ENCODE data around the gene ZNF142. TPM values are rescaled to one million over a fixed set of nuclear protein-coding genes. Genes with fewer than 3 reads are reported as not detected.
A peak's percentile ranks its signal among the peaks of the same experiment; 100 is the strongest.

Gene ZNF142
- total RNA-seq: 42.2 and 43.1 TPM in 2 replicates
- long read RNA-seq, partial matches to known transcripts: 3 of 3 reads
- long read RNA-seq, other reads (novel, unspliced or antisense): 0 of 3 reads

GRCh38 chr2:218659258-218659987 lies at the start of gene ZNF142, which contains the start of gene BCS1L:
Gene ZNF142 (minus strand): TSS chr2:218659623. CDS start chr2:218656429, 3,194 bp downstream.
Gene BCS1L (plus strand): TSS chr2:218659683. CDS start chr2:218660988, 1,305 bp downstream.
- Mint-ChIP-seq H3K4me1 (ENCODE audit: low read depth) (peaks cover 21% of the 10 kb centered on the region), H3K9me3 (ENCODE audit: low read depth) (no peaks in the 10 kb centered on the region), H3K27me3 (no peaks in the 10 kb centered on the region), H3K36me3 (ENCODE audit: insufficient read depth) (peaks cover 12% of the 10 kb centered on the region), H3K27ac (peak within 1 kb of the TSS; percentile 92), H3K4me3 (ENCODE audit: low read depth) (peak within 1 kb of the TSS; percentile 94)
- DNase-seq (ENCODE audit: low spot score, unreplicated experiment): peak; percentile 61
- TF ChIP-seq CTCF (IDR thresholded peaks at IDR 0.05; ENCODE audit: unreplicated experiment): no peak

GRCh38 chr2:218708086-218708485 lies 48.7 kb upstream of the ZNF142 start:
- Mint-ChIP-seq H3K9me3 (ENCODE audit: low read depth) (no peaks in the 10 kb centered on the region), H3K36me3 (ENCODE audit: insufficient read depth) (peaks cover 1% of the 10 kb centered on the region), H3K27ac (no peak overlapping the region), H3K4me1 (ENCODE audit: low read depth) (peaks cover 9% of the 10 kb centered on the region), H3K4me3 (ENCODE audit: low read depth) (no peak overlapping the region), H3K27me3 (no peaks in the 10 kb centered on the region)
- no peak for DNase-seq (ENCODE audit: low spot score, unreplicated experiment)
- TF ChIP-seq CTCF (IDR thresholded peaks at IDR 0.05; ENCODE audit: unreplicated experiment): no peak

GRCh38 chr2:218703341-218703740 lies 43.9 kb upstream of the ZNF142 start:
- Mint-ChIP-seq H3K27ac (no peak overlapping the region), H3K4me1 (ENCODE audit: low read depth) (no peaks in the 10 kb centered on the region), H3K27me3 (no peaks in the 10 kb centered on the region), H3K36me3 (ENCODE audit: insufficient read depth) (peaks cover 10% of the 10 kb centered on the region), H3K4me3 (ENCODE audit: low read depth) (no peak overlapping the region), H3K9me3 (ENCODE audit: low read depth) (no peaks in the 10 kb centered on the region)
- no peak for TF ChIP-seq CTCF (IDR thresholded peaks at IDR 0.05; ENCODE audit: unreplicated experiment)
- DNase-seq (ENCODE audit: low spot score, unreplicated experiment): no peak

GRCh38 chr2:218701806-218702205 lies 42.4 kb upstream of the ZNF142 start:
- Mint-ChIP-seq H3K36me3 (ENCODE audit: insufficient read depth) (peaks cover 13% of the 10 kb centered on the region), H3K9me3 (ENCODE audit: low read depth) (no peaks in the 10 kb centered on the region), H3K4me1 (ENCODE audit: low read depth) (no peaks in the 10 kb centered on the region), H3K4me3 (ENCODE audit: low read depth) (no peak overlapping the region), H3K27me3 (no peaks in the 10 kb centered on the region), H3K27ac (no peak overlapping the region)
- no peak for DNase-seq (ENCODE audit: low spot score, unreplicated experiment)
- TF ChIP-seq CTCF (IDR thresholded peaks at IDR 0.05; ENCODE audit: unreplicated experiment): no peak

- DNase-seq (ENCODE audit: low spot score, unreplicated experiment): no peak
- Mint-ChIP-seq H3K27ac (peak overlapping the region; percentile 77), H3K36me3 (ENCODE audit: insufficient read depth) (peaks cover 15% of the 10 kb centered on the region), H3K4me3 (ENCODE audit: low read depth) (no peak overlapping the region), H3K4me1 (ENCODE audit: low read depth) (no peaks in the 10 kb centered on the region), H3K27me3 (no peaks in the 10 kb centered on the region), H3K9me3 (ENCODE audit: low read depth) (no peaks in the 10 kb centered on the region)
- TF ChIP-seq CTCF (IDR thresholded peaks at IDR 0.05; ENCODE audit: unreplicated experiment): no peak
These were observed 39.5 kb upstream of the ZNF142 start for GRCh38 chr2:218698885-218699284.
